Activated naive CD8-positive, alpha-beta T cell (primary cell): ENCODE results near the gene RAVER2.
"Not testable (repeated sequence)": the region's sequence is repeated elsewhere in the genome, so short reads cannot be mapped to it uniquely, and the experiment has no call there.

Experiments
- H3K27ac Mint-ChIP-seq: one replicate; pipeline ENCODE4 v1.8.0; 2021; ENCODE audit warnings: mixed read lengths
- H3K27me3 Mint-ChIP-seq: one replicate; pipeline ENCODE4 v1.8.0; 2021; ENCODE audit warnings: mixed read lengths
- H3K36me3 Mint-ChIP-seq: one replicate; pipeline ENCODE4 v1.8.0; 2021; ENCODE audit warnings: mixed read lengths
- H3K4me1 Mint-ChIP-seq: one replicate; pipeline ENCODE4 v1.8.0; 2021; ENCODE audit warnings: low read depth, mixed read lengths
- H3K4me3 Mint-ChIP-seq: one replicate; pipeline ENCODE4 v1.8.0; 2021; ENCODE audit warnings: mild to moderate bottlenecking, mixed read lengths
- H3K9me3 Mint-ChIP-seq: one replicate; pipeline ENCODE4 v1.8.0; 2021; ENCODE audit warnings: low read depth, mixed read lengths

The RAVER2 gene

DNA sequence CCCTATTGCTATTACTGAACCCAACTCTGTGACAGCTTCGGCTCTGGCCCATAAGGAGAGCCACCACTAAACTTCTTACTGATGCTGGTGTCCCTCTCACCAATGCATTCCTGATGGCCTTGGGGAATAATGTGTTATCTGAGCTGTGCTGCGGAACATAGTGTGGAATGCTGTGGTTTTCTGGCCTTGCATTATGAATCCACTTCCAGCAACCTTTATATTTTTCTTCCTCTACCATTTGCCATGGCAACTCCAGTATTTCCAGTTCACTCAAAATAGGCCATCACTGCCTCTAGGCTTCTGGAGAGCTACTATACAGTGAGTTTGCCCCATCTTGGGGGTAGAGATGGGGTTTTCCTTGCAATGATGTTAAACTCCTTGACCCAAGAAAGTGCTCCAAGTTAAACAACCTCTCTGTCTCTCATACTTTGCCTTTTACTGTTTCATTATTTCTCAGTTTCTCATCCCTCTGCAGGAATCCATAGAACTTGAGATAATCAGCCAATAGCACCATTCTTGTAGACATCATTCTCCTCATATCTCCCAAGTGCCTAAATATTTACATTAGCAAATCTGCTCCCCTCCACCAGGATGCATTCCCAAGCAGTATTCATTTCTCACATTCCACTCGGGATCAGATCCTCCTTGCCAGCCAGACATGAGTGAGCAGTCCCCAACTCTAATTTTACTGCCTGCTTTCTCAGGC is 11.1 kb upstream of the RAVER2 start:
- Mint-ChIP-seq H3K27me3 (no peaks in the 10 kb centered on the region), H3K9me3 (no peaks in the 10 kb centered on the region), H3K4me1 (no peaks in the 10 kb centered on the region), H3K36me3 (no peaks in the 10 kb centered on the region), H3K4me3 (no peak overlapping the region), H3K27ac (no peak overlapping the region)

DNA sequence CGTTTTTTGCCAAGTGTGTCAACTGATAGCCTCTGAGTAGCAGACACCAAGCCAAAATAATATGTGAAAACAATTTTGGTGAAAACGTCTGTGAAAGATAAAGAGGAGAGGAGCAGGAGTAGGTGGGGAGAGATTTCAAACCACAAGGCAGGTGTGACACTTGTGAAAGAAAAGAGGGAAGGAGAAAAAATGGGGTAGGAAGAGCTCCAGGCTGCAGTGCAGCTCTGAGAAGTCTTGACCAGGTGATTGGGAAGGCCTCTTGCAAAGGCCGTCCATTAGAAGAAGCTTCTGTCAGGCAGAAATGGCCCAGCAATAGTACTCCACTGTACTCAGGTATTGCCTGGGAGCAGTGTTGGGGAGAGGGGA is 10.6 kb upstream of the RAVER2 start:
- peaks cover under 1% of the 10 kb centered on the region for H3K27me3 Mint-ChIP-seq
- H3K27ac Mint-ChIP-seq: no peak overlapping the region
- no peaks in the 10 kb centered on the region for H3K9me3 Mint-ChIP-seq
- no peaks in the 10 kb centered on the region for H3K4me1 Mint-ChIP-seq
- H3K36me3 Mint-ChIP-seq: no peaks in the 10 kb centered on the region
- no peak overlapping the region for H3K4me3 Mint-ChIP-seq

- not testable (repeated sequence) for H3K36me3 Mint-ChIP-seq, H3K27ac Mint-ChIP-seq, H3K9me3 Mint-ChIP-seq, H3K27me3 Mint-ChIP-seq, H3K4me3 Mint-ChIP-seq
- H3K4me1 Mint-ChIP-seq: peaks cover 11% of the 10 kb centered on the region
Observed at GRCh38 chr1:64740687-64741086, 4.2 kb upstream of the RAVER2 start.

DNA sequence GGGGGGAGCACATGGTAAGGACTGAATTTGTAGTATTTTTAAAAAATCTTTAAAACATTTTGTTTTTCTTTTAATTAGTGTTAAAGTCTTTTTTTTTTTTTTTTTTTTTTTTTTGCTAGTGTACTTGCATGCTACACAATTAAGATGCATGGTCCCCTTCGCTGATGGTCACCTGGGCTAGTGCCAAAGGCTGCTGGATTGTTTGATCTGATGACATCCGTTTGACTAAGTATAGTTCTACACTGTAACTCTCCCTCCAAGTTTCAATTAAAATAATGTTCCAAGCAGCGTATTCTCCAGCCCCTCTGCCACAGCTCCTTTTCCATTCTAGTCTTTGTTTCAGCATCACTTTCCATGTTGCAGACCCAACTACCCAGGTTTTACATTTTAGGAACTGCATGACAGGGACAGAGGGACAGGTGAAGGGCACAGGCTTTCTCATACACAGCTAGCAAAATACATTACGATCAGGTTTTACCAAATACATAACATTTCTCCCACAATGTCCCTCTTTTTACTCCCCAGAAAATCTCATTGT is 852 bp upstream of the RAVER2 start:
- Mint-ChIP-seq H3K4me1 (peaks cover 17% of the 10 kb centered on the region), H3K27ac (peak overlapping the region; percentile 55), H3K9me3 (no peaks in the 10 kb centered on the region), H3K4me3 (peak overlapping the region; percentile 89), H3K36me3 (no peaks in the 10 kb centered on the region), H3K27me3 (peaks cover 3% of the 10 kb centered on the region)

DNA sequence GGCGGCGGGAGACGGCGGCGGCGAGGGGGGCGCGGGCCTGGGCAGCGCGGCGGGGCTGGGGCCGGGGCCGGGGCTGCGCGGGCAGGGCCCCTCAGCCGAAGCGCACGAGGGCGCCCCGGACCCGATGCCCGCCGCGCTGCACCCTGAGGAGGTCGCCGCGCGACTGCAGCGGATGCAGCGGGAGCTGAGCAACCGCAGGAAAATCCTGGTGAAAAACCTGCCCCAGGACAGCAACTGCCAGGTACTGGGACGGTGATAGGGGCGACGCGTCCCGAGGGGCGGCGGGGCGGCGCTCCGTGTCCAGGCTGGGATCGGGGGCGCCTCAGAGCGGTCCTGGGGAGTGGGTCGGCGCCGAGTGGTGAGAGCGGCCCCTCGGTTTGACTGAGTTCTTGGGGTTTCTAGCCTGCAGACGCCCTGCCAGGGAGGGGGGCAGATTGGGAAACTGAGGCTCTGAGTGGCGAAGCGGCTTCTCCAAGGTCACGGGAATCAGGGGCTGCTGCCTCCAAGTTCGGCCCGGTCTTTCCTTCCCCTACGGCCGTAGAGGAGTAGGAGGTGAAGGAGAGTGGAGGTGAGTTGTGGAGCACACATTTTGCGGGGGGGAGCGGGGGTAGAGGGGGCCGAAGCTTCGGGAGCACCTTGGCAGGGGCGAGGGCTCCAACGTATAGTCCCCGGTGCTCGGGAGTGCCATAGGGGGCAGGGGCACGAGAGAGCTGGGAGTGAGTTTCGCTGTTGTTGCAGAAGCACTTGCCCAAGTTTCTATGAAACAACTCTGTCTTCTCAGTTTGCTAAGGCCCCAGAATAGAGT is 508 bp downstream of the RAVER2 start:
- H3K4me3 Mint-ChIP-seq: peak overlapping the region; percentile 81
- peak overlapping the region; percentile 46 for H3K27ac Mint-ChIP-seq

DNA sequence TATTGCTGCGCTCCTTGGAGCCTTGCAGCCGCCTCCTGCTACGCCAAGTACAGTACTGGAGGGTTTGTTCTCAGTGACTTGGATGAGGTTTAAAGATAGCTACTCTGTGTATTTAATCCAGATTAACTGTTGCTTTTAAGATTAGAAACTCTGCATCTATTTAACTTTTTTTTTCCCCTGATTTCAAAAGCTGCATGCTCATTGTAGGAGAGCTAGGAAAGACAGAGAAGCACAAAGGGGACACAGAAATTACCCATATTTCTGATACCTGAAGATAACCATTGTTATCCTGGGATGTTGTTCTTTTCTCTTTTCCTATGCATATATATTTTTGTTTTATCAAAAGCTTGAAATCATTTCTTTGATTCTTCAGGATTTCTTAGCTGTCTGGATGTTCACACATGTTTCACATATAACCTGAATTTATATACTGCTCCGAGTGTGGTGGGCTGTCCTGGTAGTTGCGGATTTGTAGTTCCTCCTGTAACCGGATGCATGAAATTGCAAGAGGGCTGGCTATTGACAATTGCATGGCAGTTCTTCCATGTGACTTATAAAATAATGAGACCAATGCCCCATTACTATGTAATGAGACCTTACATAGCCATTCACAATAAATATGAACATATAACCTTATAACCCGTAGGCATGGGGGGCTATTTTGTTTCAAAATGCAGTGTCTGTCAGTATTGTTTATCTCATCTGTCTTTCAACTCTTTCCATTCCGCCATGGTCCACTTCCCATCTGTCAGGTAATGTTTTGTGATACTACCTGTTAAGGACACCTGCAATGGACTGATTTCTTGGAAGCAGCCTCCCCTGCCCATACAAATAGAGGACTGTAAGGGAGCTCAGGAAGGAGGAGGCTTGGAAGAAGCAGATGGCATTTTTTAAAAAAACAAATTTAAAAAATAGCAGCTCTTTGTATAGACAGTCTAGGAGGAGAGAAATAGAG is 1.4 kb downstream of the RAVER2 start:
- Mint-ChIP-seq H3K9me3 (no peaks in the 10 kb centered on the region), H3K4me1 (peaks cover 17% of the 10 kb centered on the region), H3K36me3 (no peaks in the 10 kb centered on the region), H3K27ac (peak overlapping the region; percentile 46), H3K27me3 (peaks cover 1% of the 10 kb centered on the region), H3K4me3 (peak overlapping the region; percentile 81)

More for the DNA sequence above, 508 bp downstream of the RAVER2 start:
- Mint-ChIP-seq H3K9me3 (no peaks in the 10 kb centered on the region), H3K27me3 (peaks cover 1% of the 10 kb centered on the region), H3K36me3 (no peaks in the 10 kb centered on the region), H3K4me1 (peaks cover 17% of the 10 kb centered on the region)

DNA sequence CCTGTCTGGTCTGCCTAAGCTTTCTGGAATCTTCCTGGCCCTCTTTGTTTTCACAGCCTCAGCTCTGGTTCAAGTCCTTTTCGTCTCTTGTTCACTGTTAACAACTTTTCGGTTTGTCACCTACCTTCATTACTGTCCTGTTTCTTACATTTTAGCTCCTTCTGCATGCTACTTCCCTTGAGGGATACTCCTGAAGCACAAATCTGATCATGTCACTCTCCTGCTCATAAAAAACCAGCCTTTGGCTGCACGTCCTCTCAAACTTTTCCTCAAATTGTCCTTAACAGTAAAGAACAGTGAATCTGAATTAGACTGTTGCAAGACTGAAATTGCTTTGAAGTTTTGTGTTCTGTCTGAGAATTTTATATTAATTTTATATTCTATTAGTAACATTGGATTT is 3.3 kb downstream of the RAVER2 start:
- H3K27ac Mint-ChIP-seq: no peak overlapping the region
- H3K4me1 Mint-ChIP-seq: peaks cover 17% of the 10 kb centered on the region
- H3K9me3 Mint-ChIP-seq: no peaks in the 10 kb centered on the region
- no peak overlapping the region for H3K4me3 Mint-ChIP-seq
- H3K36me3 Mint-ChIP-seq: no peaks in the 10 kb centered on the region
- peaks cover 1% of the 10 kb centered on the region for H3K27me3 Mint-ChIP-seq

DNA sequence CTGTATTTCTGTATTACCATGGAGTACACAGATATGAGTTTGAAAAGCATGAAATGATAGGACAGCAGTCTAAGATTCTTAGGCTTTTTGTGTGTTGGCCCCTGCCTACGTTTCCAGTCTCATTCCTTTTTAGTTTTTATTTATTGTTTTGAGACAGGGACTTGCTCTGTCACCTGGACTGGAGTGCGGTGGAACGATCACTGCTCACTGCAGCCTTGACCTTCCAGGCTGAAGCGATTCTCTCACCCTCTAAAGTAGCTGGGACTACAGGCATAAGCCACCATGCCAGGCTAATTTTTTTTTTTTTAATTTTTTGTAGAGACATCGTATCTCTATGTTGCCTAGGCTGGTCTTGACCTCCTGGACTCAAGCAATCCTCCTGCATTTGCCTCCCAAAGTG is 3.8 kb downstream of the RAVER2 start:
- Mint-ChIP-seq H3K36me3 (no peaks in the 10 kb centered on the region), H3K9me3 (no peaks in the 10 kb centered on the region), H3K4me3 (no peak overlapping the region), H3K27me3 (peaks cover 1% of the 10 kb centered on the region), H3K4me1 (peaks cover 13% of the 10 kb centered on the region), H3K27ac (no peak overlapping the region)

GRCh38 chr1:64750092-64750491 is 5.2 kb downstream of the RAVER2 start:
- Mint-ChIP-seq H3K4me1 (peaks cover 8% of the 10 kb centered on the region), H3K36me3 (no peaks in the 10 kb centered on the region), H3K4me3 (no peak overlapping the region), H3K27me3 (no peaks in the 10 kb centered on the region), H3K9me3 (no peaks in the 10 kb centered on the region), H3K27ac (no peak overlapping the region)

GRCh38 chr1:64750875-64751274 is 6.0 kb downstream of the RAVER2 start:
- Mint-ChIP-seq H3K36me3 (no peaks in the 10 kb centered on the region), H3K4me3 (no peak overlapping the region), H3K4me1 (peaks cover 5% of the 10 kb centered on the region), H3K27ac (no peak overlapping the region), H3K9me3 (no peaks in the 10 kb centered on the region), H3K27me3 (no peaks in the 10 kb centered on the region)

GRCh38 chr1:64754173-64754572 is 9.3 kb downstream of the RAVER2 start:
- no peaks in the 10 kb centered on the region for H3K9me3 Mint-ChIP-seq
- H3K4me1 Mint-ChIP-seq: no peaks in the 10 kb centered on the region
- H3K36me3 Mint-ChIP-seq: peaks cover 7% of the 10 kb centered on the region
- H3K4me3 Mint-ChIP-seq: no peak overlapping the region
- H3K27ac Mint-ChIP-seq: no peak overlapping the region
- H3K27me3 Mint-ChIP-seq: no peaks in the 10 kb centered on the region

DNA sequence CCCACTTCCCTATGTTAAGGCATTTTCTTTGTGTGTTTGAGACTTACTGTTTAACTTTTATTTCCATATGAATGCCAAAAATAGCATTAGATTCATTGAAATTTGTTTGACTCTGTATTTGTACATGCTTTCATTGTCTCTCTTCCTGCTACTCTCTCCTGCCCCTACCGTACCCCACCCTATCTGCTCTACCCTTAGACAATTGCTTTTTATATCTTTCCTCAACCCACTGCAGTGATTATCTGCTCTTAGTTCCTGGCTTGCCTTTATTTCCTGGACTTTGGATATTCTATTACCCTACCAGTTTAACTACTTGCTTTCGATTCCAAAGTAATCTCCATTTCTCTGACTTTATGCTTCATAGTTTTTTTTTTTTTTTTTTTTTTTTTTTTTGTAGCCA is 10.5 kb downstream of the RAVER2 start:
- Mint-ChIP-seq H3K27ac (no peak overlapping the region), H3K36me3 (peaks cover 7% of the 10 kb centered on the region)

DNA sequence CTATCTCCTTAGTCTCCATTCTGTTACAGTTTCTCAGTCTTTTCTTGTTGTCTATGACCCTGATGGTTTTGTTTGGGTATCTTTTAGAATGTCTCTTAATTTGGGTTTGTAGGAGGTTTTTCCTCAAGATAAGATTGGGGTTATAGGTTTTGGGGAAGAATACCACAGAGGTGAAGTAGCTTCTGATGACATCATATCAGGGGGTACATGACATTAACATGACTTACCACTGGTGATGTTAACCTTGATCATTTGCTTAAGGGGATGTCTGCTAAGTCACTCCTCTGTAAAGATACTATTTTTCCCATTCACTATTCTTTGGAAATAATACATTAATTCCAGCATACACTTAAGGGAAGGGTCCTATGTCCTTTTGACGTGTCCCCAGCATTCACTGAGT is 11.9 kb downstream of the RAVER2 start:
- Mint-ChIP-seq H3K9me3 (no peaks in the 10 kb centered on the region), H3K4me1 (no peaks in the 10 kb centered on the region), H3K36me3 (peaks cover 7% of the 10 kb centered on the region), H3K4me3 (no peak overlapping the region), H3K27ac (no peak overlapping the region), H3K27me3 (no peaks in the 10 kb centered on the region)

More for the DNA sequence above, 10.5 kb downstream of the RAVER2 start:
- Mint-ChIP-seq H3K9me3 (no peaks in the 10 kb centered on the region), H3K27me3 (no peaks in the 10 kb centered on the region), H3K4me1 (no peaks in the 10 kb centered on the region), H3K4me3 (no peak overlapping the region)

GRCh38 chr1:64757213-64757612 is 12.3 kb downstream of the RAVER2 start:
- no peaks in the 10 kb centered on the region for H3K9me3 Mint-ChIP-seq
- no peaks in the 10 kb centered on the region for H3K4me1 Mint-ChIP-seq

More at GRCh38 chr1:64757213-64757612, 12.3 kb downstream of the RAVER2 start:
- Mint-ChIP-seq H3K27ac (no peak overlapping the region), H3K4me3 (no peak overlapping the region), H3K36me3 (peaks cover 7% of the 10 kb centered on the region), H3K27me3 (no peaks in the 10 kb centered on the region)
